Keratinocyte (primary cell): Measurements from ENCODE around the gene NR2C2AP.

Source experiments
- CTCF ChIP-seq, 3 experiments: IDR thresholded peaks in 1 of 3; conservative IDR thresholded peaks in 1 of 3; optimal IDR thresholded peaks in 1 of 3; 2 replicates in 2 of 3; 3 replicates in 1 of 3; pipeline versions ENCODE3 to v1.5.1; 2011; ENCODE audit warnings: low read length in 3 of 3, mild to moderate bottlenecking in 3 of 3, moderate library complexity in 2 of 3, control low read depth in 1 of 3, inconsistent platforms in 1 of 3; ENCODE audit not compliant: insufficient read depth in 2 of 3; ENCODE audit errors: extremely low read depth in 1 of 3
- EZH2 ChIP-seq: IDR thresholded peaks from one replicate; pipeline ENCODE4 v1.6.1; 2012; ENCODE audit warnings: inconsistent platforms, mild to moderate bottlenecking, low read length, moderate library complexity

- TF ChIP-seq CTCF (optimal IDR thresholded peaks at IDR 0.05 in 1 of 3, IDR thresholded peaks at IDR 0.05 in 1 of 3, conservative IDR thresholded peaks at IDR 0.05 in 1 of 3; ENCODE audit: extremely low read depth in 1 of 3, insufficient read depth in 2 of 3, low read length in 3 of 3) (no peak), EZH2 (no peak)
Observed at GRCh38 chr19:19162495-19162894, 40.7 kb downstream of the NR2C2AP start.
